ENCODE data around the gene TMEM176B. TPM values are rescaled to one million over a fixed set of nuclear protein-coding genes. Genes with fewer than 3 reads are reported as not detected.

The TMEM176B gene
- total RNA-seq, 4 donors from 2014 or later = 30.4 to 369 (median 224) TPM

DNA sequence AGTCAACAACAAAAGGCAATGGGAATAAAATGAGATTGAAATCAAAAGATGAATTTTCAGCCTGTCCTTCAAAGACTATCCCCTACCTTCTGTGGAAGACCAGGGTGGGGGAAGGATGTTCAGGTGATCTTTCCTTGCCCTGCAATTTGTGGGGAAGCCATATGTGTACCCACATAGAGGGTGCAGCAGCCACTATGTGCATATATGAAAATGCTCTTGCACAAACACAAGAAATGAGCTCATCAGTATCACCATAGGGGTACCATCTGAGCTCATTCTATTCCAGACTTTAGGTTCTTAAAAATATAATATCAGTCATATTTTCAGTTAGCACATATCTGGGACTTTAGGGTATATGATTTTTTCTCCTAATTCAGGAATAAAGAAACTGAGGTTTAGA, 45.2 kb downstream of the TMEM176B start:
- Histone ChIP-seq H3K9me3 (no peaks in the 10 kb centered on the region), H3K4me3 (no peak overlapping the region), H3K27ac (peak overlapping the region in 3 of 4 donors; percentile 29 to 65 (median 61)), H3K36me3 (no peaks in the 10 kb centered on the region), H3K4me1 (peaks cover 0 to 4% (median 0%) of the 10 kb centered on the region in 4 donors), H3K27me3 (no peaks in the 10 kb centered on the region)
- intact Hi-C loops (cut with DNase I; ENCODE audit: low total_unique reads) = no loop called here
- TF ChIP-seq EP300 (IDR thresholded peaks at IDR 0.05; ENCODE audit: low read depth) (no peak), POLR2AphosphoS5 (IDR thresholded peaks at IDR 0.05) (no peak)
- DNase-seq = no peak
- in situ Hi-C loops (cut with MboI; ENCODE audit: low pct_ligation_motif_present in 1 of 4, low pct_unique_long_range_greater_than_20kb in 1 of 4, low sequenced_read_pairs in 3 of 4) = loop anchor here in 2 of 4 donors (5.0 to 10.0 kb wide), 2 partner anchors 308 to 310 kb away; no protein-coding TSS in a partner anchor

DNA sequence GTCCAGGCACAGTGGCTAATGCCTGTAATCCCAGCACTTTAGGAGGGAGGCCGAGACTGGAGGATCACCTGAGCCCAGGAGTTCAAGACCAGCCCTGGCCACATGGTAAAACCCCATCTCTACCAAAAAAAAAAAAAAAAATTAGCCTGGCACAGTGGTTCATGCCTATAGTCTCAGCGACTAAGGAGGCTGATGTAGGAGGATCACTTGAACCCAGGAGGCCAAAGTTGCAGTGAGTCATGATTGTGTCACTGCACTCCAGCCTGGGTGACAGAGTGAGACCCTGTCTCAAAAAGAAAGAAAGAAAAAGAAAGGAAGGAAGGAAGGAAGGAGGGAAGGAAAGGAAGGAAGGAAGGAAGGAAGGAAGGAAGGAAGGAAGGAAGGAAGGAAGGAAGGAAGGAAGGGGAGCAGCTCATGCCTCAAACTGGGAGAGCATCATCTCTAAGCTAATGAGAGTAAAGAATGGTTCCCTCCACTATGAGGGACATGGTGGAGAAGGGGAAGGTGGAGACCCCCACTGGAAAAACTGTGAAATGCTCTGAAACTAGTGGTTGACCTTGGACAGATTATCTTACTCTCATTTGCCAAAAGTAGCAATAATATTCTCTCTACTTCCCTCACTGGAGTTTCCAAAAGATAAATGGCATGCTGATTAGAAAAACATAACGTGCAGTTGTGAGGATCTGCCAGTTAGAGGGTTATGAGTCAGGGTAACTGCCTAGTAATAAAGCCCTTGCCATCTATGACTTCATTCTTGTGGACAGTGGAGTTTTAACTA, 46.1 kb downstream of the TMEM176B start:
- Histone ChIP-seq H3K4me3 (no peak overlapping the region), H3K27me3 (no peaks in the 10 kb centered on the region), H3K27ac (no peak overlapping the region), H3K36me3 (no peaks in the 10 kb centered on the region), H3K9me3 (no peaks in the 10 kb centered on the region), H3K4me1 (peaks cover 0 to 4% (median 0%) of the 10 kb centered on the region in 4 donors)
- intact Hi-C loops (cut with DNase I; ENCODE audit: low total_unique reads) (no loop called here), in situ Hi-C loops (cut with MboI; ENCODE audit: low pct_ligation_motif_present in 1 of 4, low pct_unique_long_range_greater_than_20kb in 1 of 4, low sequenced_read_pairs in 3 of 4) (loop anchor here in 1 of 4 donors (10.0 kb wide), 1 partner anchor 309 kb away; no protein-coding TSS in a partner anchor)
- TF ChIP-seq EP300 (IDR thresholded peaks at IDR 0.05; ENCODE audit: low read depth) = no peak
- TF ChIP-seq POLR2AphosphoS5 (IDR thresholded peaks at IDR 0.05) = no peak
- TF ChIP-seq POLR2A (IDR thresholded peaks at IDR 0.05) = no peak
- TF ChIP-seq, protein P1, sequence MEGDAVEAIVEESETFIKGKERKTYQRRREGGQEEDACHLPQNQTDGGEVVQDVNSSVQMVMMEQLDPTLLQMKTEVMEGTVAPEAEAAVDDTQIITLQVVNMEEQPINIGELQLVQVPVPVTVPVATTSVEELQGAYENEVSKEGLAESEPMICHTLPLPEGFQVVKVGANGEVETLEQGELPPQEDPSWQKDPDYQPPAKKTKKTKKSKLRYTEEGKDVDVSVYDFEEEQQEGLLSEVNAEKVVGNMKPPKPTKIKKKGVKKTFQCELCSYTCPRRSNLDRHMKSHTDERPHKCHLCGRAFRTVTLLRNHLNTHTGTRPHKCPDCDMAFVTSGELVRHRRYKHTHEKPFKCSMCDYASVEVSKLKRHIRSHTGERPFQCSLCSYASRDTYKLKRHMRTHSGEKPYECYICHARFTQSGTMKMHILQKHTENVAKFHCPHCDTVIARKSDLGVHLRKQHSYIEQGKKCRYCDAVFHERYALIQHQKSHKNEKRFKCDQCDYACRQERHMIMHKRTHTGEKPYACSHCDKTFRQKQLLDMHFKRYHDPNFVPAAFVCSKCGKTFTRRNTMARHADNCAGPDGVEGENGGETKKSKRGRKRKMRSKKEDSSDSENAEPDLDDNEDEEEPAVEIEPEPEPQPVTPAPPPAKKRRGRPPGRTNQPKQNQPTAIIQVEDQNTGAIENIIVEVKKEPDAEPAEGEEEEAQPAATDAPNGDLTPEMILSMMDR (IDR thresholded peaks at IDR 0.05) = no peak
- 14 to 33% methylated on average over 1 to 3 of the region's 3 CpGs for WGBS, 2 donors (ENCODE audit: low coverage in 1 of 2)
- DNase-seq = no peak

DNA sequence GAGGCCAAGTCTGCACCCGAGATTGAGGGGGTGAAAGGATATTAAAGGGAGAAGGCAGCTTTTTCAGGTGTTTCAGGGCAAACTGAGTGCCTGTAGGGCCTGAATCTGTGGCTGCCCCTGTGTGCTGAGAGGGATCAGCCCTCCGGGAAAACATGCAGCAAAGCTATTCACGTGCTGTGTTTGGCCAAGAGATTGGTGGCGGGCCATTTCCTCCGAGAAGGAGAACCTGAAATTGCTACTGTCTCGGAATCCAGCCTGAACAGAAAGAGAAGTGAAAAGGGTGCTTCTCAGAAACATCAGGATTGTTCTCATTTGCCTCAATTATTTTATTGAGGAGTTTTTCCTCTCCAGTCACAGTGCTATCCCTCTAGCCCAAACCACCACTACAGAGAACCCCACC, 46.9 kb downstream of the TMEM176B start:
- TF ChIP-seq, protein P1 (IDR thresholded peaks at IDR 0.05) = no peak
- TF ChIP-seq POLR2AphosphoS5 (IDR thresholded peaks at IDR 0.05) (no peak), POLR2A (IDR thresholded peaks at IDR 0.05) (no peak), EP300 (IDR thresholded peaks at IDR 0.05; ENCODE audit: low read depth) (no peak)
- Histone ChIP-seq H3K36me3 (no peaks in the 10 kb centered on the region), H3K4me3 (no peak overlapping the region), H3K4me1 (peaks cover 0 to 4% (median 0%) of the 10 kb centered on the region in 4 donors), H3K27me3 (no peaks in the 10 kb centered on the region), H3K9me3 (no peaks in the 10 kb centered on the region), H3K27ac (no peak overlapping the region)
- no peak for DNase-seq
- intact Hi-C loops (cut with DNase I; ENCODE audit: low total_unique reads) = no loop called here
- in situ Hi-C loops (cut with MboI; ENCODE audit: low pct_ligation_motif_present in 1 of 4, low pct_unique_long_range_greater_than_20kb in 1 of 4, low sequenced_read_pairs in 3 of 4) = loop anchor here in 1 of 4 donors (10.0 kb wide), 1 partner anchor 308 kb away; no protein-coding TSS in a partner anchor
- WGBS, 2 donors (ENCODE audit: low coverage in 1 of 2) = 75 to 76% methylated on average over 5 to 6 of the region's 6 CpGs

DNA sequence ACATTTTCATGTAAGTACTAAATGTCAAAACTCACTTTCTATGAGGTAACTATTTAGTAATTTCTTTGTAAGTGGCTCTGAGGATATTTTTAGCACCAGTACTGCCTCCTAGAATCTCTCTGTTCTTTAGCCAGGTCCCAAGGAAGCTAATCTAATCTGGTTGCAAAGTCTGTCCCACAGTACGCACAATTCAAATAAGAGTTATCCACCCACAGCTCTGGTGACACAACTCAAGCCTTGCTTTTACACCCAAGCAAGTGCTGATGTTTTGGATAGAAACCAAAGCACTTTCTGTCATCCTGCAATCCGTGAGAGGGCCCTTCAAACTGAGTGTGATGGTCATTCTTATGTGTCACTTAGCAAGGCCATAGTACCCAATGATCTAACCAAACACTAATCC, 48.5 kb downstream of the TMEM176B start:
- in situ Hi-C loops (cut with MboI; ENCODE audit: low pct_ligation_motif_present in 1 of 4, low pct_unique_long_range_greater_than_20kb in 1 of 4, low sequenced_read_pairs in 3 of 4) = loop anchor here in 1 of 4 donors (10.0 kb wide), 1 partner anchor 307 kb away; no protein-coding TSS in a partner anchor
- 51 to 80% methylated on average over 1 to 2 of the region's 2 CpGs for WGBS, 2 donors (ENCODE audit: low coverage in 1 of 2)

More for the DNA sequence above, 48.5 kb downstream of the TMEM176B start:
- intact Hi-C loops (cut with DNase I; ENCODE audit: low total_unique reads) = no loop called here
- TF ChIP-seq POLR2A (IDR thresholded peaks at IDR 0.05) (no peak), POLR2AphosphoS5 (IDR thresholded peaks at IDR 0.05) (no peak), EP300 (IDR thresholded peaks at IDR 0.05; ENCODE audit: low read depth) (no peak)
- TF ChIP-seq, protein P1 (IDR thresholded peaks at IDR 0.05) = no peak
- H3K27ac ChIP-seq = no peak overlapping the region
- H3K4me1 ChIP-seq = peaks cover 0 to 4% (median 0%) of the 10 kb centered on the region in 4 donors
- DNase-seq = no peak
- H3K27me3 ChIP-seq = no peaks in the 10 kb centered on the region
- H3K4me3 ChIP-seq = no peak overlapping the region
- no peaks in the 10 kb centered on the region for H3K36me3 ChIP-seq
- no peaks in the 10 kb centered on the region for H3K9me3 ChIP-seq

Data from transverse colon (tissue), 4 donors.